Islet of Langerhans (tissue), 1 donor: ENCODE results near the gene PRPSAP2.
"Not testable (repeated sequence)": the region's sequence is repeated elsewhere in the genome, so short reads cannot be mapped to it uniquely, and the experiment has no call there.

Experiments used
- FAIRE-seq: peaks from one replicate; lab custom pipeline; 2011; peaks lifted over from hg19 to GRCh38; lab: Jason Lieb, UNC

Gene PRPSAP2, protein sequence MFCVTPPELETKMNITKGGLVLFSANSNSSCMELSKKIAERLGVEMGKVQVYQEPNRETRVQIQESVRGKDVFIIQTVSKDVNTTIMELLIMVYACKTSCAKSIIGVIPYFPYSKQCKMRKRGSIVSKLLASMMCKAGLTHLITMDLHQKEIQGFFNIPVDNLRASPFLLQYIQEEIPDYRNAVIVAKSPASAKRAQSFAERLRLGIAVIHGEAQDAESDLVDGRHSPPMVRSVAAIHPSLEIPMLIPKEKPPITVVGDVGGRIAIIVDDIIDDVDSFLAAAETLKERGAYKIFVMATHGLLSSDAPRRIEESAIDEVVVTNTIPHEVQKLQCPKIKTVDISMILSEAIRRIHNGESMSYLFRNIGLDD

GRCh38 chr17:18857864-18858566, at the start of gene PRPSAP2:
PRPSAP2 (plus strand) TSS chr17:18858131; CDS start chr17:18865834, 7,703 bp downstream.
- no peak for FAIRE-seq

GRCh38 chr17:18815924-18816323, 42.0 kb upstream of the PRPSAP2 start:
- FAIRE-seq: not testable (repeated sequence)

GRCh38 chr17:18816489-18817371, 41.2 kb upstream of the PRPSAP2 start:
- FAIRE-seq: peak; percentile 99

GRCh38 chr17:18821430-18821829, 36.5 kb upstream of the PRPSAP2 start:
- not testable (repeated sequence) for FAIRE-seq

DNA sequence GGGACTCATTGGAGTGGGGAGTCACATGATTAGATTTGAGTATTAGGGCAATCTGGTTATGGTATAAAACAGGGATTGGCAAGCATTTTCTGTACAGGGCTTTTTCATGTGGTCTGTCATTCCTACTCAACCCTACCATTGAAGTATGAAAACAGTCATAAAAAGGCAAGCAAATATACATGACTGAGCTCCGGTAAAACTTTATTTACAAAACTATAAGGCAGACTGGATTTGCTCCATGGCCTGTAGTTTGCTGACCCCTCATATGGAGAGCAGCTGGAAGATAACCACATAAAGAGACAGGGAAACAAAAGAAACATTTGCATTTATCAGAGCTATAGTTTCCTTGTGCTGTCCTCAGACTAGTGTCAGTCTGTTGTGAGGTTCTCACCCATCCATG, 30.3 kb upstream of the PRPSAP2 start:
- FAIRE-seq: not testable (repeated sequence)

GRCh38 chr17:18848501-18848900, 9.4 kb upstream of the PRPSAP2 start:
- FAIRE-seq: no peak

DNA sequence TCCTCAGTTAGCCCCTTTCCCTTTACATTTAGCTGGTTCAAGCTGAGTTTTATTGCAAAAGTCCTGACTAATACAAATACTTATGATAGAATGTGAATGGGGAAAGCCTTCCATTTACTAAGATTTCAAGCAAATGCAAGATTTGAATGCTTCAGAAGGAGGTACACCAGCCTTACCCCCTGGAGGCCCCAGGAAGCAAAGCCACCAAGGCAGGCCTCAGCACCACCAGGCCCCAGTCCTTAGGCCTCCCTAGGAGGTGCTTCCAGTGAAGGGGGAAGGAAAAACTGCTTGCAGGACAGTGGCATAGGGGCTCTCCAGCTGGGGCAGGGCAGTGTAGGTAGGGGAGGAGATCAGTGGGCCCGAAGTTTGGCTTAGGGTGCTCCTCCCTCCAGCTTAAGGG, 7.3 kb upstream of the PRPSAP2 start:
- no peak for FAIRE-seq

DNA sequence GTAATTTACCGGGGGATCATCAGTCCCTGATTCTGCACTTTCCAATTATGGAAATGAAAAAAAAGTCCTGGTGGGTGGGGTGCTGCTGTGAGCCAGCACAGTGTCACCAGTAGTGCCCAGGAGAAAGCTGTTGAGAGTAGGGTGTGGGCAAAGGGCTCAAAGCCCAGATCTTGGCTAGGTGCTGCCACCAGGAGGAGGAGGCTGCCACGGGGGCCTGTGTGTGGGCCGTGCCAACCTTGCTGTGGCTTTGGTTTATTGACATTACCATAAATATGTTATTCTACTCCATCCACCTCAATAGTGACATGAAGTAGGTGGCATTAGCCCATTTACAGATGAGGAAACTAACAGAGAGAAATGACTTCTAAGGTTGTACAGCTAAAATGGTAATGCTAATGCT, 6.7 kb upstream of the PRPSAP2 start:
- FAIRE-seq: no peak

DNA sequence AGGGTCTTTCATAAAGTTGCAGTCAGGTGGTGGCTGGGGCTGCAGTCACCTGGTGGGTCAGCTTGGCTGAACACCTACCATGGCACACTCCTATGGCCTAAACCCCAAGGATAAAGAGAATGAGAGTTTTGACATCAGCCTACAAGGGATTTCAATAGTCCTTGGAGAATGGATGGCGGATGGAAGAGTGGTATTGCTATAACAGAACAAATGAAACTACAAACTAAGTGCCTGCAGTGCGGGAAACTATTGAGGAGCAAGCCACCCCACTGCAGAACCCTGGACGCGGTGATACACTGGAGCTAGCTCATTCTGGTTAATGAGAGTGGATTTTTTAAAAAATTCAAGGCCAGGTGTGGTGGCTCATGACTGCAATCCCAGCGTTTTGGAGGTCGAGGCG, 3.0 kb upstream of the PRPSAP2 start:
- FAIRE-seq: no peak

- FAIRE-seq: peak; percentile 65
Measured at GRCh38 chr17:18855831-18856569, 1.9 kb upstream of the PRPSAP2 start.

DNA sequence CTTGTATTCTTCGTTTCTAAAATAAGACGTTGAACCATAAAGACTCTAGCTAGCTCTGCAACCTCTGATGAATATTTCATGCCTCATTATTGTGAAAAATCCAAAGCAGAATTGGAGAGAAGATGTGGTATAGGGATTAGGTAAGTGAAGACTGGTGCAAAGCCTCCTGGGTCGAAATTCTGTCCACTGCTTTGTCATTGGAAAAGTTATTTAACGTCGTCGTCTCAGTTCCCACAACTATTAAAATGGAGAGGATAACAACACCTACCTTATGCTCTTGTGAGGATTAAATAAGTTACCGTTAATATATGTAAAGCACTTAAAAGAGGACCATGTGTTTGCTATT, 1.4 kb upstream of the PRPSAP2 start:
- FAIRE-seq: no peak

GRCh38 chr17:18858567-18859245, 775 bp downstream of the PRPSAP2 start:
- no peak for FAIRE-seq

DNA sequence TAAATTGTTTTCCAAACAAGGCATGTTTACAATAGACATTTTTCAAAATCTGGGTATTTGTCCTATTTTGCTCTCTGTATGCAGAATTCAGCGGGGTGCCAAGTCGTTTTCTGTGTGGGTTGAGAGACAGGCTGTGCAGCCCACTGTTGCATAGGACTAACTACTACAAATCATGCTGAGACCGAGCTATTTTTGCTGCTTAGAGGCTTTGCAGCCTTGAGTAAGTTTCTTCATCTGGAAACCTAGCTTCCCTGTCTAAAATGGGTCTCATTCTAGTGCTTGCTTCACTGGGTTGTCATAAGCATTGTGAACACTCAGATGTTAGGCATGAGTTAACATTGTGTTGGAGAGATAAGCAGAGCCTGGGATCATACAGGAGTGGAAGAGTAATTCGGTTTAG, 1.3 kb downstream of the PRPSAP2 start:
- no peak for FAIRE-seq

GRCh38 chr17:18860161-18860972, 2.4 kb downstream of the PRPSAP2 start:
- no peak for FAIRE-seq

DNA sequence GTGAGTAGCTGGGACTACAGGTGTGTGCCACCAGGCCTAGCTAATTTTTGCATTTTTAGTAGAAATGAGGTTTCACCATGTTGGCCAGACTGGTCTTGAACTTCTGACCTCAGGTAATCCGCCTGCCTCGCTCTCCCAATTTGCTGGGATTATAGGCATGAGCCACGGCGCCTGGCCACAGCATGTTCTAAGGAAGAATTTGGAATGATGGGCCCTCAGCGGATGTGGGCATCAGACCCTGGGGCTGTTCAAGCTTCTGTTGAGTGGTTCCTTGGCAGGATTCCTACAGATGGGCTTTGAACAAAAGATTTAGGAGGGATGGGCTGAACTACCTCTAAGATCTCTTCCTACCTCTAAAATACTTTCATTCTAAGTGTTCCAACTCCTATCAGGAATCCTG, 4.1 kb downstream of the PRPSAP2 start:
- no peak for FAIRE-seq

- not testable (repeated sequence) for FAIRE-seq
Measured at GRCh38 chr17:18864996-18865395, 7.1 kb downstream of the PRPSAP2 start.

DNA sequence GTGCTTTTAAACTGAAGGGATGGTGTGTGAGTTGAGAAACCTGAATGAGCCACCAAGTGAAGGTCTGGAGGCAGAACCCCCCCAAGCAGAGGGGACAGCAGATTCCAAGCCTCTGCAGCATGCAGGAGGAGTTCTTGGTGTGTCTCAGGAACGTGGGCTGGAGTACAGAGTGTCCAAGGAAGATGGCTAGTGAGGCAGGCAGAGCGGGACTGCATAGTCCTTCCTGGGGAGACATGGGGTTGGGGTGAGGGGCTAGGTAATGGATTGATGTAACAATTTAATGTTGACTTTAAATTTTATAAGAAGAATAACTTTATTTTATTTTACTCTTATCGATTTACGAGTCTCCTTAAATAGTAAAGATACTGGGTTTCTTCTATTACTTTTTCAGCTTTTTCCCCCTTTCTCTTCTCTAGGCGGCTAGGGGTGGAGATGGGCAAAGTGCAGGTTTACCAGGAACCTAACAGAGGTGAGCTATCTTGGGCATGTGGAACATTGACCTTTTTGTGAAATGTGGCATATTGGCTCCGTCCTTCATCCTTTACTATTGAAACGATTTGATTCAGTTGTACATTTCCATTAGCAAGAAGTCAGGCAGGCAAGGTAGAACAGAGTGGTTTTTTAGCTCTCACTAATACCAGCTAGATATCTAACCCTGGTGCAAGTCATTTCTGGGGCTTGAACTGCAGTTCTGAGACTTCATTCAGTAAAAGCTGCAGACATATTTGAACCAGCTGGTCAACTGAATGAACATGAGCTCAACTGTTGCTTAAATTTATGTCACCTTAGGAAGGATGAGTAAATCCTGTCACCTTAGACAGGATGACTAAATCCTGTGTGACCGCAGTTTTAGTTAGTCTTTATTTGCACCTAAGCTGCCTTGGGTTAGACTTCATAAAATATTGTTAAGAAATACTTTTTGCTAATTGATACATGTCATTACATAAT, 9.2 kb downstream of the PRPSAP2 start:
- no peak for FAIRE-seq

DNA sequence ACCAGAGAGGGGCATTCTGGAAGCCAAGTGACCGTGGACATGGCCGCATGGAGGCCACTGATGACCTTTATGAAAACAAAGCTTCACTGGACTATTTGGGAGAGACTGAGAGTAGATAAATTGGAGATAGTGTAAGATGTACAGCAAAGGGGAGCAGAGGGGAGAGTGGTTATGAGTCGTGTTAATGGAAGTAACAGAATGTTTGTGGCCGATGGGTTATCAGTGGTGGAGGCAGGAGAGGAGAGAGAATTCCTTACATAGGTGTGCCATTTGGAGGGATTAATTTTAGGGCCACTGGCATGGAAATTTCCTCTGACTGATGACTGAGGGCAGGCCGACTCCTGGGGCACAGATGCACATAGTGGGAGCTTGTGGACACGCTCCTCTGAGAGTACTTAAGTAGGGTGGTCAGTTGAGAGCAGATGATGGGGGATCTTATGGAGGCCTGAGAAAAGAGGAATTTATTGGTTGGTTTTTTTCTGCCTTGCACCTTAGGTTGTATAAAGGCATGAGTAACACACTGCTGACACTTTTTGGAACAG, 19.2 kb downstream of the PRPSAP2 start:
- FAIRE-seq: no peak

DNA sequence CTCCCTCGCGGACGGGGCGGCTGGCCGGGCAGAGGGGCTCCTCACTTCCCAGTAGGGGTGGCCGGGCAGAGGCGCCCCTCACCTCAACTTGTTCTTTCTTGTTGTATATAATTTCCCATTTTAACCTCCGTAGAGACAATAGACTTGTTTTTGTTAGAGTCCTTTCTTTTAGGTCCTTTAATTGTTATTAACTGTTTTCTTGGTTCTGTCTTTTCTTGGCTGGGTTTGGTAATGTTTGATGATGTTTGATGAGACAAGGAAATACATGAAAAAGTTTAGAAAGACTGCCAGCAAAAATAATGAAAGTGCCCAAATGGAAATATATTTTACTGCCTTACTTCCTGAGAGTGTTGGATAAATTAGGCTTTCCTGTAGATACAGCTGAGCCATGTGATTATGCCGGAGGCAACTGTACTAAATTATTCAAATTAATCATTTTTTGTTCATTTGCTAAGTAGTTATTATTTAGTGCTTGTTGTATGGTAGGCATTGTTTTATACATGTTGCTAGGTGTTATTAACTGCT, 30.9 kb downstream of the PRPSAP2 start:
- no peak for FAIRE-seq
